ENCODE data around the gene LRRC26. TPM values are rescaled to one million over a fixed set of nuclear protein-coding genes. Genes with fewer than 3 reads are reported as not detected.

Gene LRRC26
- total and polyA plus RNA-seq, 2 donors (not counting 3 experiments of a cell fraction or from before 2014, with no cell fraction given), result 0.08 TPM; not detected in 1

DNA sequence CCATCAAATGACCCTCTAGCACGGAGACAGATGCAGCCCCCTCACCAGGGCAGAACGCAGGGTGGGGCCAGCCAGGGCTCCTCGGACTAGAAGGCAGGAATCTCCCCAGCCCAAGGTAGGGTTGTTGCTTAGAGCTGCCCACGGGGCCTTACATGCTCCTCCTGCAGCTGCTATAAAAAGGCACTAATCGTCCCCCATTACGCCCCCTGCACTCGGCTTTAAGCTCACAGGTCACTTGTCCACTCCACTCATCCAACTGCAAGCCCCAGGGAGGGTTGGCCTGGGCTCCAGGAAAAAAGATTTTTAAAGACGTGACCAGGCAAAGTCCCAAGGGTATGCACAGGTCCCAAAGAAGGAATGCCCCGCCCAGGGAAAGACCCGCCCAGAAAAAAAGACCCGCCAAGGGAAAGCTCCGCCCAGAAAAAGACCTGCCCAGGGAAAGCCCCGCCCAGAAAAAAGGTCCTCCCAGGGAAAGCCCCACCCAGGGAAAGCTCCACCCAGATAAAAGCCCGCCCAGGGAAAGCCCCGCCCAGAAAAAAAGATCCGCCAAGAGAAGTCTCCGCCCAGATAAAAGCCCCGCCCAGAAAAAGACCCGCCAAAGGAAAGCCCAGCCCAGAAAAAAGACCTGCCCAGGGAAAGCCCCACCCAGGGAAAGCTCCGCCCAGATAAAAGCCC is 19.8 kb downstream of the LRRC26 start:
- Histone ChIP-seq H3K9me3 (replicated peaks; ENCODE audit: control insufficient read depth, insufficient read depth, low read length) (no peaks in the 10 kb centered on the region), H3K79me2 (ENCODE audit: control insufficient read depth, insufficient read depth, low read length) (no peaks in the 10 kb centered on the region), H3K27me3 (ENCODE audit: control insufficient read depth in 2 of 2, insufficient read depth in 2 of 2, low read length in 2 of 2) (no peaks in the 10 kb centered on the region), H3K9ac (replicated peaks; ENCODE audit: extremely low read depth, insufficient read depth, low read length) (no peak overlapping the region), H3K9me1 (replicated peaks; ENCODE audit: control insufficient read depth, extremely low read depth, insufficient read depth, low read length) (no peaks in the 10 kb centered on the region), H2AFZ (ENCODE audit: low read depth, low read length) (no peak overlapping the region), H3K4me3 (replicated peaks in 1 of 3; ENCODE audit: insufficient read depth in 1 of 3, low read depth in 1 of 3, low read length in 3 of 3) (no peak overlapping the region), H3K36me3 (ENCODE audit: control insufficient read depth in 2 of 2, extremely low read depth in 1 of 2, insufficient read depth in 2 of 2, low read length in 2 of 2) (no peaks in the 10 kb centered on the region), H3K27ac (ENCODE audit: insufficient read depth, low read depth, low read length) (no peak overlapping the region), H3K4me1 (ENCODE audit: control insufficient read depth, extremely low read depth, insufficient read depth, low read length) (no peaks in the 10 kb centered on the region), H3K4me2 (ENCODE audit: insufficient read depth, low read length) (no peak overlapping the region), H4K20me1 (replicated peaks; ENCODE audit: control insufficient read depth, extremely low read depth, insufficient read depth, low read length) (no peaks in the 10 kb centered on the region)
- FAIRE-seq (no peak), DNase-seq (ENCODE audit: low read depth, low spot score) (no peak)
- intact Hi-C loops (cut with micrococcal nuclease), result no loop called here
- ChIA-PET POLR2A (no interaction called here), CTCF (interaction anchor here (1.3 to 2.4 kb wide), 3 partner anchors 21 to 27 kb away, joined by 4 to 6 read pairs (median 4); no protein-coding TSS in a partner anchor)
- BruUV-seq (replicated peaks), result no TSS peak
- dilution Hi-C loops (cut with MboI; ENCODE audit: extremely low pct_ligation_motif_present, low sequenced_read_pairs), result no loop called here
- TF ChIP-seq JUN (IDR thresholded peaks at IDR 0.05; ENCODE audit: borderline replicate concordance, insufficient read depth, insufficient read length, low read depth), result no peak
- TF ChIP-seq EZH2 (IDR thresholded peaks at IDR 0.05; ENCODE audit: borderline replicate concordance, low read depth, low read length, severe bottlenecking), result no peak
- TF ChIP-seq POLR2AphosphoS5 (IDR thresholded peaks at IDR 0.05; ENCODE audit: insufficient read depth, low read depth, low read length), result no peak
- TF ChIP-seq POLR2A (IDR thresholded peaks at IDR 0.05; ENCODE audit: low read depth, low read length), result no peak
- TF ChIP-seq, protein P1, sequence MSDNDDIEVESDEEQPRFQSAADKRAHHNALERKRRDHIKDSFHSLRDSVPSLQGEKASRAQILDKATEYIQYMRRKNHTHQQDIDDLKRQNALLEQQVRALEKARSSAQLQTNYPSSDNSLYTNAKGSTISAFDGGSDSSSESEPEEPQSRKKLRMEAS (IDR thresholded peaks at IDR 0.05; ENCODE audit: insufficient read depth, insufficient read length), result no peak
- TF ChIP-seq FOS (IDR thresholded peaks at IDR 0.05; ENCODE audit: borderline replicate concordance, insufficient read depth, low read length), result no peak
- TF ChIP-seq, protein P2, sequence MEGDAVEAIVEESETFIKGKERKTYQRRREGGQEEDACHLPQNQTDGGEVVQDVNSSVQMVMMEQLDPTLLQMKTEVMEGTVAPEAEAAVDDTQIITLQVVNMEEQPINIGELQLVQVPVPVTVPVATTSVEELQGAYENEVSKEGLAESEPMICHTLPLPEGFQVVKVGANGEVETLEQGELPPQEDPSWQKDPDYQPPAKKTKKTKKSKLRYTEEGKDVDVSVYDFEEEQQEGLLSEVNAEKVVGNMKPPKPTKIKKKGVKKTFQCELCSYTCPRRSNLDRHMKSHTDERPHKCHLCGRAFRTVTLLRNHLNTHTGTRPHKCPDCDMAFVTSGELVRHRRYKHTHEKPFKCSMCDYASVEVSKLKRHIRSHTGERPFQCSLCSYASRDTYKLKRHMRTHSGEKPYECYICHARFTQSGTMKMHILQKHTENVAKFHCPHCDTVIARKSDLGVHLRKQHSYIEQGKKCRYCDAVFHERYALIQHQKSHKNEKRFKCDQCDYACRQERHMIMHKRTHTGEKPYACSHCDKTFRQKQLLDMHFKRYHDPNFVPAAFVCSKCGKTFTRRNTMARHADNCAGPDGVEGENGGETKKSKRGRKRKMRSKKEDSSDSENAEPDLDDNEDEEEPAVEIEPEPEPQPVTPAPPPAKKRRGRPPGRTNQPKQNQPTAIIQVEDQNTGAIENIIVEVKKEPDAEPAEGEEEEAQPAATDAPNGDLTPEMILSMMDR (IDR thresholded peaks at IDR 0.05; ENCODE audit: extremely low read depth in 1 of 2, insufficient read depth in 1 of 2, low read depth in 1 of 2, low read length in 2 of 2), result no peak
- no peak for TF ChIP-seq GATA2 (IDR thresholded peaks at IDR 0.05; ENCODE audit: insufficient read depth, insufficient read length, low read depth, low read length)
- no peak for TF ChIP-seq MYC (IDR thresholded peaks at IDR 0.05; ENCODE audit: low read depth, low read length)

All from endothelial cell of umbilical vein (primary cell).